Right lobe of liver (tissue), 6 donors: ENCODE measurements around the gene PHF2. TPM values are rescaled to one million over a fixed set of nuclear protein-coding genes. Genes with fewer than 3 reads are reported as not detected.

Experiments used
- ATAC-seq, 4 donors: fragments of 200-7000 bp; cut with Tn5 transposase; one replicate each; pipeline ENCODE4 v1.9.1; 2020; ENCODE audit warnings: mild to moderate bottlenecking in 4 of 4, moderate library complexity in 4 of 4
- DNase-seq, 3 donors: peaks; one replicate each; pipeline ENCODE4 v3.0.0-alpha.2; 2020
- H3K27ac ChIP-seq, 3 donors: fragments of 200-600 bp; one replicate each; pipeline ENCODE4 v1.8.0; 2022
- H3K27me3 ChIP-seq, 2 donors: fragments of 200-600 bp; one replicate each; pipeline ENCODE4 v1.8.0; 2022
- H3K36me3 ChIP-seq, 4 donors: fragments of 200-600 bp; sonication (generic) in 1 of 4; one replicate each; pipeline versions ENCODE4 v1.5.1 to v1.8.0; 2017 to 2022; ENCODE audit warnings: control low read depth in 1 of 4
- H3K4me1 ChIP-seq, 4 donors: fragments of 200-600 bp; sonication (generic) in 1 of 4; one replicate each; pipeline versions ENCODE4 v1.5.1 to v1.8.0; 2017 to 2022; ENCODE audit warnings: control low read depth in 1 of 4
- H3K4me3 ChIP-seq, 3 donors: fragments of 200-600 bp; one replicate each; pipeline ENCODE4 v1.8.0; 2022
- H3K9me3 ChIP-seq, 4 donors: fragments of 200-600 bp; sonication (generic) in 1 of 4; one replicate each; pipeline versions ENCODE4 v1.5.1 to v1.8.0; 2017 to 2022; ENCODE audit warnings: control low read depth in 1 of 4
- CTCF ChIP-seq, 4 donors: fragments of 200-600 bp in 3 of 4; fragments of 450-650 bp in 1 of 4; IDR thresholded peaks; one replicate each; pipeline versions ENCODE4 v1.5.1 to v1.8.0; 2016 to 2022; ENCODE audit warnings: antibody characterized with exemption in 4 of 4, mild to moderate bottlenecking in 2 of 4
- POLR2A ChIP-seq: fragments of 450-650 bp; IDR thresholded peaks from one replicate; pipeline ENCODE4 v1.6.1; 2017; ENCODE audit warnings: antibody characterized with exemption, mild to moderate bottlenecking
- whole genome bisulfite sequencing: methylation state at CpG from one replicate; pipeline ENCODE4 v1.1.6; 2018; ENCODE audit warnings: low coverage, low lambda C conversion rate; ENCODE audit not compliant: insufficient coverage; ENCODE audit errors: missing lambda C conversion rate; 5-methylcytosine and 5-hydroxymethylcytosine counted together
- intact Hi-C, 2 donors: fragments of 100-400 bp; cut with DNase I; formaldehyde crosslinking; loops; one replicate each; pipeline versions ENCODE4 v1.11.2 to v1.14.1; 2022
- total RNA-seq, 6 experiments: library from RNA; depleted of rRNA in 2 of 6; stranded (reverse); fragments of >200 nt in 2 of 6; fragmentation: NEBNext Ultra II Directional in 3 of 6; extraction: Animal tissue kit (Norgen Biotek cat#: 25700) in 3 of 6; gene quantifications; one replicate each; pipeline versions ENCODE4 v1.1.0 to v1.2.4, GENCODE V29; 2016 to 2023
- donor health status: DM: no; HTN: yes; CAD: no.
- donor health status: DM: no; HTN: no; CAD: no.
- donor health status: DM: no; HTN: no; CAD: no.
- donor health status: DM: no; HTN: yes; CAD: no.
- donor health status: DM: no; HTN: yes; CAD: no.

The PHF2 gene
- total RNA-seq, 6 experiments from 2014 or later = 6.3 to 8.5 (median 6.8) TPM

GRCh38 chr9:93580654-93581380 is 4.4 kb downstream of the PHF2 start:
- H3K27me3 ChIP-seq = no peaks in the 10 kb centered on the region
- no peak overlapping the region for H3K27ac ChIP-seq
- no peaks in the 10 kb centered on the region for H3K9me3 ChIP-seq
- ATAC-seq (peak in 1 of 4 donors; percentile 3), DNase-seq (peak in 2 of 3 donors; percentile 15 to 40)
- H3K4me1 ChIP-seq = peaks cover 0 to 36% (median 18%) of the 10 kb centered on the region in 4 donors
- 48% methylated on average over 3 of the region's 10 CpGs for WGBS
- intact Hi-C loops = no loop called here
- TF ChIP-seq CTCF (IDR thresholded peaks at IDR 0.05) (no peak), POLR2A (no peak)
- no peak overlapping the region for H3K4me3 ChIP-seq
- no peaks in the 10 kb centered on the region for H3K36me3 ChIP-seq

- intact Hi-C loops = no loop called here
- Histone ChIP-seq H3K9me3 (no peaks in the 10 kb centered on the region), H3K36me3 (no peaks in the 10 kb centered on the region), H3K27me3 (no peaks in the 10 kb centered on the region), H3K4me3 (no peak overlapping the region), H3K27ac (no peak overlapping the region), H3K4me1 (peaks cover 0 to 36% (median 18%) of the 10 kb centered on the region in 4 donors)
- peak in 2 of 3 donors; percentile 21 to 46 for DNase-seq
- WGBS = 0% methylated on average over 1 of the region's 5 CpGs
- ATAC-seq = peak; percentile 66 to 80 (median 74)
- TF ChIP-seq CTCF (IDR thresholded peaks at IDR 0.05) (no peak), POLR2A (no peak)
These were observed 5.7 kb downstream of the PHF2 start for GRCh38 chr9:93582115-93582514.

- Histone ChIP-seq H3K4me1 (peaks cover 0 to 36% (median 17%) of the 10 kb centered on the region in 4 donors), H3K27me3 (no peaks in the 10 kb centered on the region), H3K9me3 (no peaks in the 10 kb centered on the region), H3K4me3 (no peak overlapping the region), H3K27ac (no peak overlapping the region), H3K36me3 (no peaks in the 10 kb centered on the region)
- intact Hi-C loops = no loop called here
- ATAC-seq (no peak), DNase-seq (no peak)
- WGBS = 70% methylated on average over 3 of the region's 3 CpGs
- TF ChIP-seq POLR2A (no peak), CTCF (IDR thresholded peaks at IDR 0.05) (no peak)
These were observed 6.2 kb downstream of the PHF2 start for GRCh38 chr9:93582550-93582949.

- intact Hi-C loops = no loop called here
- no peaks in the 10 kb centered on the region for H3K36me3 ChIP-seq
These were observed 8.9 kb downstream of the PHF2 start for GRCh38 chr9:93585259-93585658.

More at GRCh38 chr9:93585259-93585658, 8.9 kb downstream of the PHF2 start:
- no peak overlapping the region for H3K4me3 ChIP-seq
- no peak overlapping the region for H3K27ac ChIP-seq
- 70% methylated on average over 2 of the region's 4 CpGs for WGBS
- H3K27me3 ChIP-seq = no peaks in the 10 kb centered on the region
- DNase-seq (peak in 1 of 3 donors; percentile 37), ATAC-seq (no peak)
- H3K4me1 ChIP-seq = peaks cover 0 to 25% (median 13%) of the 10 kb centered on the region in 4 donors
- no peak for TF ChIP-seq POLR2A
- no peak for TF ChIP-seq CTCF (IDR thresholded peaks at IDR 0.05)
- no peaks in the 10 kb centered on the region for H3K9me3 ChIP-seq
